HG03280 (cell line): Measurements from ENCODE around the gene TMEM19.
"Not testable (repeated sequence)": the region's sequence is repeated elsewhere in the genome, so short reads cannot be mapped to it uniquely, and the experiment has no call there.

Source experiments
- ATAC-seq: cut with Tn5 transposase; IDR thresholded peaks from one replicate; pipeline ENCODE4 v1.9.1; 2021; ENCODE audit warnings: mild to moderate bottlenecking, moderate library complexity; ENCODE audit not compliant: unreplicated experiment

Gene TMEM19

DNA sequence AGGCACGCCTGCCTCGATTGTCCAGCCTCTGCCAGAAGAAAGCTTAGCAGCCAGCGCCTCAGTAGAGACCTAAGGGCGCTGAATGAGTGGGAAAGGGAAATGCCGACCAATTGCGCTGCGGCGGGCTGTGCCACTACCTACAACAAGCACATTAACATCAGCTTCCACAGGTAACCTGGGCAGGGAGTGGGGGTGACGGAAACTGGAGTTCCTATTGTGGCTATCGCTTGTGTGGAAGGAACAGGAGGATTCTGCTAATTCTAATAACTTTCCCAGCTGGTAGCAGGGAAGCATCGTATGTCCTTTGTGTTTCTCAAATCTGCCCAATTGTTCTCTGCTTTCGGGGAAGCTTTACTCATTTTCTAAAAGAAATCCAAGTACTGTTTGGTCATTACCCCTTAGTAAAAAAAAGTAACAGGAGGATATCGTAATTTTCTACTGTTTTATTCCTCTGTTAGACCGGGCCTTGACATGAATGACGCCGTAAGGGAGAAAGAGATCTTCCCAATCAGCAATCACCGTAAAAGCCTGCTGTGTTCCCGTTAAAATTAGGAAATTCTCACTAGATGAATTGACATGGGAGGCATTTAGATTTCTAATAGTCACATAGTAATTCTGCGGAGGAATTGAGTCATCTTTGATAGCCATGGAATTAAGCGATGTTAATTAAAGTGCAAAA, 21.3 kb upstream of the TMEM19 start:
- ATAC-seq: no peak

DNA sequence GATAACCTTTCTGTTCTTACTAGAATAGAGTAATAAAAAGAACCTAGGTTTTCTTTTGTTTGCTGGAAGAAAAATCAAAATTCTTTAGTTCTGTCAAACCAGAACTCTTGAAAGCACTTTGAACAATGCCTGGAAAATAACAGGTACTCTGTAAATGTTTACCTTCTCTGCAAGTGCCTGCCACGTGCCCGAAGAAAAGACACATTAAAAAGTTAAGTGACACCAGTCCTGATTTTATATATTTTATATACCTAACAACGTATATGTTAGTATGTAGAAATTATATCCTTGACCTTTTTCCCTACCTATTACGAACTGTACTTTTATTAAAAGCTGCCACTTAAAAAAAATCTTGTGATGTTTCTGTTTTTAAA, 20.8 kb upstream of the TMEM19 start:
- ATAC-seq: no peak

DNA sequence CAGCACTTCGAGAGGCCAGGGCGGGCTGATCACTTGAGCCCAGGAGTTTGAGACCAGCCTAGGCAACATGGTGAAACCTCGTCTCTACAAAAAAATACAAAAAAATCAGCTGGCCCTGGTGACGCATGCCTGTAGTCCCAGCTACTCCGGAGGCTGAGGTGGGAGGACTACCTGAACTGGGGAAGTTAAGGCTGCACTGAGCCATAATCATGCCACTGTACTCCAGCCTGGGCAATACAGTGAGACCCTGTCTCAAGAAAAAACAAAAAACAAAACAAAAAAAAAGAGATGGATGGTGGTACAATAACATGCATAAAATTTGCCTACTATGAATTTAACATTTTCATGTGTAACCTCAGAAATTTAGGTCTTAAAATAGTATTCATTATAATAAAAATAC, 19.6 kb upstream of the TMEM19 start:
- no peak for ATAC-seq

DNA sequence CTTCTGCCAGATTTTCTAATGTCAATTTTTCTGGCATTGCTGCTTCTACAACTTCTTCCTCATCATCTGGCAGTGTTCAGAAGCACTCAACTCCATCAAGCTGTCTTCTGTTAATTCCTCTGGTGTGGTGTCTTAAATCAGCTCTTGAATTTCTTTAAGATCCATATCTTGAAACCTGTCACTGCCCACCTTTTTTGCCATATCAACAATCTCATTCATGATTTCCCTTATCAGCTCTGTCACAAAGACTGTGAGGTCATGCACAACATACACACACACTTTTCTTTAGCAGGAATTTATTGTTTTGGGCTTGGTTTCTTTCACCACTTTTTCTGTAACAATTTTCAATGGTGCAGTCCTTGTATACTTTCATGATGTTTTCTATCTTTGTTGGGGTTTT, 14.6 kb upstream of the TMEM19 start:
- ATAC-seq: no peak

DNA sequence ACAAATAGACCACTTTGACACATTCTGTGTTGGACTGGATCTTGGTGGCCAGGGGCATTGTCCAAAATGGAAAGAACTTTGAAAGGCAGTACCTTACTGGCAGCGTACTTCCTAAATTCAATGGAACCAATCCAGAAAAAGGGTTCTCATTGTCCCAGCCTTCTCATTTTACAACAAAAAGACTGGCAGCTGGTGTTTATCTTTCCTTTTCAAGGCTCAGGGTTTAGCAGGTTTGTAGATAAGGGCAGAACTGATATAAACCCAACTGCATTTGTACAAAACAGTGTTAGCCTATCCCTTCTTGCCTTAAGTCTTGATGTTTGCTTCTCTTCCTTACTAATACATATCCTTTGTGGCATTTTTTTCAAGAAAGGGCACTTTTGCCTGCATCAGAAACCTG, 14.1 kb upstream of the TMEM19 start:
- no peak for ATAC-seq

DNA sequence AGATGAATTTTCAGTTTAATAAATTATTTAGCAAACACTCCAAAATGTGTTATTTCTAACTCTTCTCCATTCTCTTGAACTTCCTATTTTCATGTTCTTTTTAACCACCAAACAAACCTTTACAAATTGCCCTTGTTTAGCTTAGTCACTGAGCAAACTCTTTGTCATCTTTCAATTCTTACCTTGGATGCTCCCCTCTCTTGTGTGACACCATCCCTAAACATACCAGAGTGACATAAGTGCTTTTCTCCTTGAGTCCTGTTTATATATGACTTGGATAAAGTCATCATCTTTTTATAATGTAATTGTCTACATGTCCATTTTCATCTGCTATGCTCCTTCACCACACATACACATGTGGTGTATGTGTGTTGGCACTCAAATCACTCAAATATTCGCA, 3.4 kb upstream of the TMEM19 start:
- ATAC-seq: no peak

DNA sequence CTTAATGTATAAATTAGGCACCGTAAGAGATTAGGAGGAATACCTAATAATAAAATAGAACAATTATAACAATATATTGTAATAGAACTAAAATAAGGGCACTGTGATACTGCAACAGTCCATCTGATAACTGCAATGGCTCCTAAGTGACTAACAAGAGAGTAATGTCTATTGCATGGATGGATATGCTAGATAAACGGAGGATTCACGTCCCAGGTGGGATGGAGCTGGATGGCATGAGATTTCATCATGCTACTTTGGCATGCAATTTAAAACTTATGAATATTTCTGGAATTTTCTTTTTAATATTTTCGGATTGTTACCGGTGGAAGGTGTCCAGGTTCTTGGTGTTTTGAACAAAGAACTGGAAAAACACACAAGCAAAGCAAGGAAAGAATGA, 2.2 kb upstream of the TMEM19 start:
- ATAC-seq: no peak

DNA sequence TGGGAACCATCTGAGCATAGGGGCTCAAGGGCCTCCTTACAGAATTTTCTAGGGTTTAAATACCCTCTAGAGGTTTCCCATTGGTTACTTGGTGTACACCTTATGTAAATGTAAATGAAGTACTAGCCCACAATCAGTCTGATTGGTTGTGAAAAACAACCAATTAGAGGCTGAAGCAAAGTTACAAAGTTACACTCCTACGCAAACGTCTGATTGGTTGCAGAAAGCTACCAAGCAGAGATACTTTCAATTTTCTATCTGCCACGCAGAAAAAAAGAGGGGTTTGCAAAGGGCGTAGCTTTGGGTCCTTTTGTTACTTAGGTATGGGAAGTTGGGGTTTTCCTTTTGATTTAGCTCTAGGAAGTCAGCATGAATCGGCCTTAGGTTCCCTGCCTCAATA, 1.8 kb upstream of the TMEM19 start:
- no peak for ATAC-seq

DNA sequence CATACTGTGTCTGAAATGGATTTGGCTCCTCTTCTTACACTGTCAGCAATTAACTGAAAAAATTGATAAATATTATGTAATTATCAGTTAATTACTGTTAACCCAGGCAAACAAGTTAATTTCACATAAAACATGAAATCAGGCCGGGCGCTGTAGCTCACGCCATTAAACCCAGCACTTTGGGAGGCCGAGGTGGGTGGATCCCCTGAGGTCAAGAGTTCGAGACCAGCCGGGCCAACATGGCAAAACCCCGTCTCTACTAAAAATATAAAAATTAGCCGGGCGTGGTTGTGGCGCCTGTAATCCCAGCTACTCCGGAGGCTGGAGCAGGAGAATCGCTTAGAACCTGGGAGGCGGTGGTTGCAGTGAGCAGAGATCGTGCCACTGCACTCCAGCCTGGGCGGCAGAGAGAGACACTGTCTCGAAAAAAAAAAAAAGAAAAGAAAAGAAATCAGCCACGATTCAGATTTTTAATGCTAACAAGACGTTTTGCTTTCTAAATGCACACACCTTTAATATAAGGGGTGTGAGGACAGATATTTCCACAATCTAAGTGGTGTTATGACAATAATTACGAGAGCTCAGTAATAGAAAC, 473 bp upstream of the TMEM19 start:
- ATAC-seq: no peak

DNA sequence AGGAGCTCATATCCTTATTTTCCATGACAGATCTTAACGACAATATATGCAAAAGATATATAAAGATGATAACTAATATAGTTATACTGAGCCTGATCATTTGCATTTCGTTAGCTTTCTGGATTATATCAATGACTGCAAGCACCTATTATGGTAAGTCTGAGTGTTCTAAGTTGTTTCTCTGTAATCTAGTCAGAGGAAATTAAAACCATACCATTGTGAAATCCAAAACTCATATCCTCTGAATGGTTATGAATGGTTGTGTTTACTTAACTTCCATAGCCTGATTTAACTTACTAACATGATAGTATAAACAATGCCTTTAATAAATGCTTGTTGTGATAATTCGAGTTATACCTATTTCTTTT, 760 bp downstream of the TMEM19 start:
- ATAC-seq: no peak

DNA sequence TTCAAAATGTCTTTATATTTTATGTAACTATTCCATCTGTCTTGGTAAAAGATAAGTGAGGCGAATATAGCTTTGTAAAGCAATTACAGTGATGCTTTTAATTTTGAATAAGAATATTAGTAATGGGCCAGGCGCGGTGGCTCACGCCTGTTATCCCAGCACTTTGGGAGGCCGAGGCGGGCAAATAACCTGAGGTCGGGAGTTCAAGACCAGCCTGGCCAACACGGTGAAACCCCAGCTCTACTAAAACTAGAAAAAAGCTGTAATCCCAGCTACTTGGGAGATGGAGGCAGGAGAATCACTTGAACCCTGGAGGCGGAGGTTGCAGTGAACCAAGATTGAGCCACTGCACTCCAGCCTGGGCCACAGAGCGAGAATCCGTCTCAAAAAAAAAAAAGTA, 1.3 kb downstream of the TMEM19 start:
- not testable (repeated sequence) for ATAC-seq

DNA sequence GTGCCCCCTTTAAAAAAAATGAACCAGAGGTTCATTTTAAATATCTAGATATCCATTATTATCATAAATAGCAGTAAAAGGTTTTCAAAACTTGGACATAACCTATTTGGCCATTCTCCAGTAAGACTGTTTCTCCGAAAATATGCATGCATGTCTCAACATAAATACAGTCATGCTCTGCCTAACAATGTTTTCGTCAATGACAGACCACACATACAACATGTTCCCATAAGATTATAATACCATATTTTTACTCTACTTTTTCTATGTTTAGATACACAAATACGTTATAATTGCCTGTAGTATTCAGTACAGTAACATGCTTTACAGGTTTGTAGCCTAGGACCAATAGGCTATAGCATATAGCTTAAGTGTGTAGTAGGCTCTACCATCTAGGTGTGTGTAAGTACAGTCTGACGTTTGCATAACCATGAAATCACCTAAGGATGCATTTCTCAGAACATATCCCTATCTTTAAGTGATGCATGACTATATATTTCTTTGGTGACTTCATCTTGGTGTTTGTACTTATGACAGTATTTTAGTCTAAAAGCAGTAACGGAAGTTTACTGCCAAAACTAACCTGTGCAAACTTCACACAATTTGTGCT, 3.2 kb downstream of the TMEM19 start:
- ATAC-seq: no peak

DNA sequence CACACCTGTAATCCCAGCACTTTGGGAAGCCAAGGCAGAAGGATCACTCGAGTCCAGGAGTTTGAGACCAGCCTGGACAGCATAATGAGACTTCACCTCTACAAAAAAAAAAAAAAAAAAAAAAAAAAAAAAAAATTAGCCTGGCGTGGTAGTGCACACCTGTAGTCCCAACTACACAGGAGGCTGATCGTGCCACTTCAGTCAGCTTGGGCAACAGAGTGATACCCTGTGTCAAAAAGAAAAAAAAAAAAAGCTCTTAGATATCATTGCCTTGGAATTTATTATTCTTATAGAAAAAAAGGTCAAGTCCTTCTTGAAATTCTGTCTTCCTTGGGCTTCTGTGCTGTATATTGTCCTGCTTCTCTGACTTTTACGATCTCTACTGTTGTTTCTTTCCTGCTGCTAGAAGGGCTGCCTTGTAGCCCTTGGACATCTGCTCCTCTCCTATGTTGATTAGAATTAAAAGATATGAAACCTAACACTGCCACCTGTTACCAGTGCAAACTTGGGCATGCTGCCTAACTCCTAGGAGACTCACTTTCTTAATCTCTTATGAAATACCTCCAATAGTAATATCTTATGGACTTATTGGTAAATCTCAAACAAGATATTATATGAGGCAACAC, 5.7 kb downstream of the TMEM19 start:
- ATAC-seq: no peak

DNA sequence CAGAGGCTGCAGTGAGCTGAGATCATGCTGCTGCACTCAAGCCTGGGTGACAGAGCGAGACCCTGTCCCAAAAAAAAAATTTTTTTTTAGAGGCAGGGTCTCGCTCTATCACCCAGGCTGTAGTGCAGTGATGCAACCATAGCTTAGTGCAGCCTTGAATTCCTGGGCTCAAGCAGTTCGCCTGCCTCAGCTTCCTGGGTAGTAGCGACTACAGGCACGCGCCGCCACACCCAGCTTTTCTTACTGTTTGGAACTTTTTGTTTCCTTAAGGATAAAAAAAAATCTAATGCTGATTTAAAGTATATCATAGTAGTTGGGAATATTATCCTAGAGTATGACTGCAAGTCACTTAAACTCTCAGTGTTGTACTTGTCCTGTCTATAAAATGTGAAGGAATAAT, 7.2 kb downstream of the TMEM19 start:
- ATAC-seq: no peak

DNA sequence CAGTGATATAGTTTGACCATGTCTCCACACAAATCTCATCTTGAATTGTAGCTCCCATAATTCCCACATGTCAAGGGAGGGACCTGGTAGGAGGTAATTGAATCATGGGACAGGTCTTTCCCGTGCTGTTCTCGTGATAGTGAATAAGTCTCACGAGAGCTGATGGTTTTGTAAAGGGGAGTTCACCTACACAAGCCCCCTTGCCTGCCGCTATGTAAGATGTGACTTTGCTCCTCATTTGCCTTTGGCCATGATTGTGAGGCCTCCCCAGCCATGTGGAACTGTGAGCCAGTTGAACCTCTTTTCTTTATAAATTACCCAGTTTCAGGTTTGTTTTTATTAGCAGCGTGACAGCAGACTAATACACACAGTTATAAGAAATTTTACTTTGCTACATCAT, 7.8 kb downstream of the TMEM19 start:
- peak; percentile 1 for ATAC-seq

DNA sequence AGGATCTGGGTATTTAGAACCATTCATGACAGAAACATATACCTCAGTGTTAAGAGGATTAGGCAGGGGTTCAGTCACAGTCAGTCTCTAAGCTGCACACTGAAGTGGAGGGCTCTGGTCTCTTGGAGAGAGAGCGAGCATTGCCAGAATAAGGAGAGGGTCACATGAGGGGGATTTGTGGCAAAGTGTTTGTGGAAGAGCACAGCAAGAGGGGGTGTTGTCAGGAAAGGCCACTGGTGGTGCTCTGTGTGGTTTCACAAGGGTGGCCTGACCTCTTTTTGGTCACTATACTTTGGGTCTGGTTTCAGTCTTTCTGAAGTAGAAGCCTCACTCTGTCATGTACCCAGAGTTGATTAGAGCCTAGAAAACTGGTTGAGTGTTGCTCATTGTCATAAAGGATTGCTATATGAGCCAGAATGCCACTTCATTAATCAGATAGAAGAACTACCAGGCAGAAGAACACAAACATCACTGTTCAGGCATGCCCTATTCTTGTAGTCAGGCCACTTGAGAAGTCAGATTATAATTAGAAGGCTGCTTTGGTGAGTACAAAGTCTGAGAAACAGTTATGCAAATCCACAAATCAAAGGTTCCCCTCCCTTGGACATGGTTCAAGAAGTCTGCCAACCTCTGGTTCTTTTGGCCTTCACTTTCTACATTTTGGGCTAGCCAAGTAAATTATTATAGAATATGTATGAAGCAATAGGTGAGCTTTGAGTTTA, 8.4 kb downstream of the TMEM19 start:
- peak; percentile 72 for ATAC-seq

DNA sequence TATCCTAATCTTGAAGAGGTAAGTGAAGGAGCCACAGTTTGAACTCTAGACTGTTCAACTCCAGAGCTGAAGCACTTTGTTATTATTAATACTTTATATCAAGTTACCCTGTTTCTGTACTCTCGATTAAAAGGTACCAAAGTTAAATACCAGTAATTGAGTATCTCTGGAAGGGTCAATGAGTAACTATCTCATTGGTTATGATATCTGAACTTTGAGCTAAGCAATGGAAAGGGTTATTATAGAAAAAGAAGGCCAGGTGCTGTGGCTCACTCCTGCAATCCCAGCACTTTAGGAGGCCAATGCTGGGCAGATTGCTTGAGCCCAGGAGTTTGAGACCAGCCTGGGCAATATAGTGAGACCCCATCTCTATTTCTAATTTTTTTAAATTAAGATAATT, 9.9 kb downstream of the TMEM19 start:
- no peak for ATAC-seq

DNA sequence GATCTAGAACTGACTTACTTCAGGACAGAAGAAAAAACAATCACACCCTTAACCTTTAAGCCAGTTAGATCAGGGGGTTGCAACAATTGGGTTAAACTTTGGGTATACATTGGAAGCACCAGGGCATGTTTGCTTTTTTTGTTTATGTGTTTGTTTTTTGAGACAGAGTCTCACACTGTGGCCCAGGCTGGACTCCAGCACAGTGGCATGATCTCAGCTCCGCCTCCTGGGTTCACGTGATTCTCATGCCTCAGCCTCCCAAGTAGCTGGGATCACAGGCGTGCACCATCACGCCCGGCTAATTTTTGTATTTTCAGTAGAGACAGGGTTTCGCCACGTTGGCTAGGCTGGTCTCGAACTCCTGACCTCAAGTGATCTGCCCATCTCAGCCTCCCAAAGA, 16.3 kb downstream of the TMEM19 start:
- not testable (repeated sequence) for ATAC-seq

DNA sequence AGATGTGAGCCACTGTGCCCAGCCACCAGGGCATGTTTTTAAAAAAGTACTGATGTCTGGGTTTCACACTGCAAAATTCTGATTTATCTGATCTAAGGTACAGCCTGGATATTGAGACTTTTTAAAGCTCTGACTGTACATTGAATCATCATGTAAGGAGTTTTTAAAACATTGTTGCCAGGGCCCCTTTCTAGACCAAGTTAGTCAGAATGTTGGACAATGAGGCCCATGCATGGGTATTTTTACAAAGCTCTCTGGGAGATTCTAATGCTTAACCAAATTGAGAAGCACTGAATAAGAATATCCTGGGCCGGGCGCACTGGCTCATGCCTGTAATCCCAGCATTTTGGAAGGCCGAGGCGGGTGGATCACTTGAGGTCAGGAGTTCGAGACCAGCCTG, 16.7 kb downstream of the TMEM19 start:
- ATAC-seq: no peak

DNA sequence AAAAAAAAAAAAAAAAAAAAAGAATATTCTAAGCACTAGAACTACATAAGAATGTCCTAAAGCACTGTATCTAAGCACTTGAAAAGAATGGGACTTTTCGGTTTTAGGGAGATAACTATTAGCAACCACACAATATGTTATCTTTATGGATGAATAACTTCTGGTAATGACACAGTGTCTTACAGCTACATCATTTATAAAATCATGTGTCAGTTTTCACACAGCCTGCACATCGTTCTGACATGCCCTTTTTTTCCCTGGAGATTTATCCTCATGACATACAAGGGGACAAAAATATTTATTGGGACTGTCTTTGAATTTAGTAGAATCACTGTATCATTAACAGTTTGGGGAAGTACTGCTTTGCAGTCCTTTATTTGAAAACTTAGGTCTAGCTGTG, 17.3 kb downstream of the TMEM19 start:
- no peak for ATAC-seq

DNA sequence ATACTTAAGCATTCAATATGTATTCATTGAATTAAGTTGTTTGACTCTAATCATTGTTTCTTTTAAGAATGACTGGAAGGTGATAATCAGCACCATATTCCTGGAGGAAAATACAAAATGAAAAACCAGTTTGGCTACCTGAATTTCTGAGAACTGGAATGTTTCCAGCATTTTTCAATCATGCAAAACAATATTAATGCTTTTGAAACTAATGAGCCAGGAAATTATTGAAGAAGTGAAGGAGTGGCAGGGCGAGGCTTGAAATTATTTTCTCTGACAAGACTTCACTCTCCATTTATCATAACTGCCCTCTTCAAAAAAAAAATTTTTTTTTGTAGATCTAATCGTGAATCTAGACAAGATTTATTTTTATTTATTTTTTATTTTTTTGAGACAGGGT, 19.0 kb downstream of the TMEM19 start:
- no peak for ATAC-seq

DNA sequence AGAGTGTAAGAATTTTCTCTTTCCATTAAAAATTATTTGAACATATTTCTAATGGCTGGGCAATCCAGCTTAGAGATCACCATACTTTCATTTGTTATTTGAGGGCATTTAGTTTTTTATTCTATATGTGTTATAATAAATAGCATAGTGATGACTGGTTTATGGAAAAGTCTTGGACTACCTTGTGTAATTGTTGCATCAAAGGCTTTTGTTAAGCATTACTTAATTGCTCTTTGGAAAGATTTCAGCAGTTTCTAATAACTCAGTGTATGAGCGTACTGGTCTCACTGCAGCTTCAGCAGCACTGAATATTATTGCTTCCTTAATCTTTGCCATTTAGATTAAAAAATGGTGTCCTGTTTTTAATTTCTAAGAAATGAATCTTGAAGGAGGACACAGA, 22.8 kb downstream of the TMEM19 start:
- no peak for ATAC-seq
